Body of pancreas (tissue), 4 donors: Measurements from ENCODE around the gene SGCE. TPM values are rescaled to one million over a fixed set of nuclear protein-coding genes. Genes with fewer than 3 reads are reported as not detected.

Source experiments
- ATAC-seq: fragments of 150-250 bp; one replicate; pipeline ENCODE4 v1.9.1; 2016
- DNase-seq, 4 donors: peaks; one replicate each; pipeline ENCODE4 v3.0.0-alpha.2; 2019
- H3K27ac ChIP-seq, 4 donors: fragments of 200-600 bp; sonication (generic); 1 replicate in 3 of 4; 2 replicates in 1 of 4; pipeline versions ENCODE4 v1.5.1 to v1.6.1; 2016 to 2019; ENCODE audit warnings: mild to moderate bottlenecking in 1 of 4, mixed read lengths in 1 of 4, moderate library complexity in 1 of 4
- H3K27me3 ChIP-seq, 2 donors: fragments of 200-600 bp; sonication (generic); one replicate each; pipeline ENCODE4 v1.6.0; 2016; ENCODE audit warnings: mild to moderate bottlenecking in 1 of 2
- H3K36me3 ChIP-seq, 2 donors: fragments of 200-600 bp; sonication (generic); replicated peaks in 1 of 2; 2 replicates each; pipeline ENCODE4 v1.5.1; 2016; ENCODE audit warnings: low read depth in 2 of 2; ENCODE audit not compliant: insufficient read depth in 1 of 2
- H3K4me1 ChIP-seq: fragments of 200-600 bp; sonication (generic); one replicate; pipeline ENCODE4 v1.6.0; 2016
- H3K4me3 ChIP-seq, 2 donors: fragments of 200-600 bp; sonication (generic); 1 replicate in 1 of 2; 2 replicates in 1 of 2; pipeline ENCODE4 v1.5.1; 2016 to 2019
- H3K9me3 ChIP-seq, 3 donors: fragments of 200-600 bp; sonication (generic); 1 replicate in 2 of 3; 2 replicates in 1 of 3; pipeline ENCODE4 v1.5.1; 2016
- POLR2A ChIP-seq, 3 donors: fragments of 450-650 bp; IDR thresholded peaks; one replicate each; pipeline ENCODE4 v1.6.1; 2016; ENCODE audit warnings: antibody characterized with exemption in 3 of 3, mild to moderate bottlenecking in 2 of 3
- WGBS, 2 donors: methylation state at CpG; one replicate each; pipeline ENCODE4 v1.1.5; 2017; 5-methylcytosine and 5-hydroxymethylcytosine counted together
- intact Hi-C: fragments of 100-400 bp; cut with DNase I; formaldehyde crosslinking; loops from one replicate; pipeline ENCODE4 v1.15.1; 2023
- total RNA-seq, 2 donors: library from RNA; depleted of rRNA; stranded (reverse); fragments of >200 nt; gene quantifications; one replicate each; pipeline ENCODE4 v1.1.0, GENCODE V29; 2016
- TF ChIP-seq, protein P1 (sequence below), 7 experiments: fragments of 450-650 bp in 4 of 7; fragments of 200-600 bp in 3 of 7; sonication (generic) in 3 of 7; IDR thresholded peaks; one replicate each; pipeline ENCODE4 v1.5.1; 2016 to 2019; ENCODE audit warnings: antibody characterized with exemption in 7 of 7

The SGCE gene
- total RNA-seq, 2 donors from 2014 or later = 48.1 to 55.3 TPM

DNA sequence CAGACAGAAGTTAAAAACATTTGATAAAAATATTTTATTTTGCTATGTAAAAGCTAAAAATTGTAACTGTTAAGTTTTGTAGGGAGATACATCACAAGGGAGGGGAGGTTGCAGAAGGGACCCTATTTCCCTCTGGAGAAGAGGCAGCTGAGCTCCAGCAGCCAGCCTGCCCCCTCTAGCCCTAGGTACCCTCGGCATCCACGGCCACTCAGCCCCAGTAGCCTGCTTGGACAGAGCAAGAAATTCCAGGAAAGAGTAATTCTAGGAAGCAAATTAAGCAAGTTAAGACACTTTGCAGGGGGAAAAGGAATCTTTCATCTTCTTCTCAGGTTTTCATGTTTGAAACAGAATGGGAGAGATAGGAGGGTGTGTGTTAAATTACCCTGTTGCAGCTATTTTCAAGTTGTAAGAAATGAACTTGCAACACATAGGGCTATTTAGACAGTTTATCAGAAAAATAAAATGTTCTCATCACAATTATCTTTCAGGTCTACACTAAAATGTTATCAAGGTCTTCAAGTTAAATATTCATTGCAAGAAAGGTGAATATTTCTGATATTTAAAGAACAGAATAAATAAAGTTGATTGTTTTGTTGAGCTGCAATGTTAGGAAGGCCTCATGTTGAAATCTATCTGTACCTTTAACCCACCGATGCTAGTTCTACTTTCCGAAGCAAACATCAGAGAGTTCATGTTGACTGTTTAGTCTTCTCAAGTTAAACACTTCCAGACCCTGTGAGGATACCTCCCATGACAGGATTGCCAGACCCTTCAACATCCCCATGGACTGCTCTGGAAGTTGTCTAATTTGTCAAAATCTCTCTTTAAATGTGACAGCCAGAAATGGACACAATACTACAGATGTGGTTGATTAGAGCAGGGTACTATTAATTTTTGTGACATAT is 5.5 kb downstream of the SGCE start:
- no peak overlapping the region for H3K27ac ChIP-seq
- no peak overlapping the region for H3K4me3 ChIP-seq
- WGBS, 2 donors = 58 to 68% methylated on average over 4 of the region's 4 CpGs
- H3K27me3 ChIP-seq = peaks cover 0 to 20% of the 10 kb centered on the region in 2 donors
- DNase-seq (no peak), ATAC-seq (no peak)
- no peaks in the 10 kb centered on the region for H3K9me3 ChIP-seq
- no peak for TF ChIP-seq POLR2A (IDR thresholded peaks at IDR 0.05)
- TF ChIP-seq, protein P1, sequence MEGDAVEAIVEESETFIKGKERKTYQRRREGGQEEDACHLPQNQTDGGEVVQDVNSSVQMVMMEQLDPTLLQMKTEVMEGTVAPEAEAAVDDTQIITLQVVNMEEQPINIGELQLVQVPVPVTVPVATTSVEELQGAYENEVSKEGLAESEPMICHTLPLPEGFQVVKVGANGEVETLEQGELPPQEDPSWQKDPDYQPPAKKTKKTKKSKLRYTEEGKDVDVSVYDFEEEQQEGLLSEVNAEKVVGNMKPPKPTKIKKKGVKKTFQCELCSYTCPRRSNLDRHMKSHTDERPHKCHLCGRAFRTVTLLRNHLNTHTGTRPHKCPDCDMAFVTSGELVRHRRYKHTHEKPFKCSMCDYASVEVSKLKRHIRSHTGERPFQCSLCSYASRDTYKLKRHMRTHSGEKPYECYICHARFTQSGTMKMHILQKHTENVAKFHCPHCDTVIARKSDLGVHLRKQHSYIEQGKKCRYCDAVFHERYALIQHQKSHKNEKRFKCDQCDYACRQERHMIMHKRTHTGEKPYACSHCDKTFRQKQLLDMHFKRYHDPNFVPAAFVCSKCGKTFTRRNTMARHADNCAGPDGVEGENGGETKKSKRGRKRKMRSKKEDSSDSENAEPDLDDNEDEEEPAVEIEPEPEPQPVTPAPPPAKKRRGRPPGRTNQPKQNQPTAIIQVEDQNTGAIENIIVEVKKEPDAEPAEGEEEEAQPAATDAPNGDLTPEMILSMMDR (IDR thresholded peaks at IDR 0.05) = no peak
- peaks cover 4% of the 10 kb centered on the region for H3K4me1 ChIP-seq
- intact Hi-C loops = no loop called here
- H3K36me3 ChIP-seq = no peaks in the 10 kb centered on the region

DNA sequence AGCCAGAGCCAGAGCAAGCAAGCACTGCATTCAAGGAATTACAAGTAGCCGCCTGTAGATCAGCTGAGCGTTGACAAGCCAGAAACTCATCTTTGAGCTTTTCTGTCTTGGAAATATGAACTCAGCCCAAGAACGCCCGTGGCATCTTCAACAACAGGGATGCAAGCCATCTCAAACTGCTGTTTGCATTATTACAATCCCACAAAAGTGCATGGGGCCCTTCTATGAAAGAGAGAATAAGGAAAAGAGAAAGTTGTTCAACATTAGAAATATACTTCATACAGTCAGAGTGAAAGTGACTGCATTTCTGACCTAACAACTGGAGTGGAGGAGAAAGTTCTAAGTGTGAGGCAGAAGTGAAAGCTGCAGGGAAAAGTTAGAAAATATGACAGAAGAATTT is 6.5 kb downstream of the SGCE start:
- no peak overlapping the region for H3K27ac ChIP-seq
- no peaks in the 10 kb centered on the region for H3K9me3 ChIP-seq
- DNase-seq (no peak), ATAC-seq (no peak)
- no peaks in the 10 kb centered on the region for H3K4me1 ChIP-seq
- H3K36me3 ChIP-seq = no peaks in the 10 kb centered on the region
- intact Hi-C loops = no loop called here
- WGBS, 2 donors = 64 to 73% methylated on average over 4 of the region's 4 CpGs
- H3K27me3 ChIP-seq = peaks cover 0 to 13% of the 10 kb centered on the region in 2 donors
- H3K4me3 ChIP-seq = no peak overlapping the region
- TF ChIP-seq, protein P1 (IDR thresholded peaks at IDR 0.05) = no peak
- TF ChIP-seq POLR2A (IDR thresholded peaks at IDR 0.05) = no peak

DNA sequence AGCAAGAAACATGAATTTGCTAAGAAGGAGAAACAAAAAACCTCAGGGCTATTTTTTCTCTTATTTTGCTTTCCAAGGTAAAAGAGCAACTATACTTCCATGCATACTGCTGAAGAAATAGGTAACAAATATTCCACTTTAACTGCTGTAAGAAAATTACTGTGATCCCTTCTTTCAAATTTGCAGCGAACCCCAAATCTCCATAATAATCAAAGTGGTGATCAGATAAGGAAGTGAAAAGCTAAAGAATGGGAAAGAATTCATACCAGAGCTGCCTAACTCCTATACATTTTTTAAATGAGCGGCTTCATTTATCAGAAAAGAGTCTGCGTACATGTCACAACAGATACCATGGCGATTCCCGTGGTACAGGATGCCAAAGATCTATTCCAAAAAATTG is 7.2 kb downstream of the SGCE start:
- DNase-seq (no peak), ATAC-seq (no peak)
- Histone ChIP-seq H3K36me3 (no peaks in the 10 kb centered on the region), H3K4me1 (no peaks in the 10 kb centered on the region), H3K4me3 (no peak overlapping the region), H3K27ac (no peak overlapping the region), H3K27me3 (peaks cover 0 to 13% of the 10 kb centered on the region in 2 donors), H3K9me3 (no peaks in the 10 kb centered on the region)
- whole genome bisulfite sequencing, 2 donors = 79 to 82% methylated on average over 5 of the region's 5 CpGs
- intact Hi-C loops = no loop called here
- TF ChIP-seq, protein P1 (IDR thresholded peaks at IDR 0.05) = no peak
- TF ChIP-seq POLR2A (IDR thresholded peaks at IDR 0.05) = no peak

DNA sequence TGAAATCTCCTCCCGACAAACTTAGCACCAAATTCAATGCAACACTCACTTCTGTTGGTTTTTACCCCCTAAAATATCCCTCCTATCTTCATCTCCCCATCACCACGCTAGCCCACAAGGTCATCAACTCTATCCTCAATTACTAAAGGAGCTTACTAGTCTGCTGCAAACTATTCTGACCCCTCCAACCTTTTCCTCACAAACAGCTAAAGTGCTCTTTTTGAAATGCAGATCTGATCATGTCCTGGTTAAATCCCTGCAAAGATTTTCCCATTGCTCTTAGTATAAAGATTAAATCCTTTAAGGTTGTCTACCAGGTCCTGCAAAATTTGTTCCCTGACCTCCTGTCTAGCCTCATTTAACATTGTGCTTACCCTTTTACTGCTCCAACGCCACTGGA is 8.6 kb downstream of the SGCE start:
- Histone ChIP-seq H3K27me3 (peaks cover 0 to 7% of the 10 kb centered on the region in 2 donors), H3K27ac (no peak overlapping the region), H3K4me1 (no peaks in the 10 kb centered on the region), H3K4me3 (no peak overlapping the region), H3K9me3 (no peaks in the 10 kb centered on the region), H3K36me3 (no peaks in the 10 kb centered on the region)
- intact Hi-C loops = no loop called here
- TF ChIP-seq POLR2A (IDR thresholded peaks at IDR 0.05) = no peak
- TF ChIP-seq, protein P1 (IDR thresholded peaks at IDR 0.05) = no peak
- ATAC-seq (no peak), DNase-seq (no peak)
- WGBS, 2 donors = 75 to 77% methylated on average over 3 of the region's 3 CpGs
